T1000 (cell line): ENCODE data around the gene PIWIL1.

Experiments
- DNase-seq: peaks from one replicate; lab custom pipeline; 2025; ENCODE audit warnings: mixed read lengths; lab: John Stamatoyannopoulos, UW

Gene PIWIL1

DNA sequence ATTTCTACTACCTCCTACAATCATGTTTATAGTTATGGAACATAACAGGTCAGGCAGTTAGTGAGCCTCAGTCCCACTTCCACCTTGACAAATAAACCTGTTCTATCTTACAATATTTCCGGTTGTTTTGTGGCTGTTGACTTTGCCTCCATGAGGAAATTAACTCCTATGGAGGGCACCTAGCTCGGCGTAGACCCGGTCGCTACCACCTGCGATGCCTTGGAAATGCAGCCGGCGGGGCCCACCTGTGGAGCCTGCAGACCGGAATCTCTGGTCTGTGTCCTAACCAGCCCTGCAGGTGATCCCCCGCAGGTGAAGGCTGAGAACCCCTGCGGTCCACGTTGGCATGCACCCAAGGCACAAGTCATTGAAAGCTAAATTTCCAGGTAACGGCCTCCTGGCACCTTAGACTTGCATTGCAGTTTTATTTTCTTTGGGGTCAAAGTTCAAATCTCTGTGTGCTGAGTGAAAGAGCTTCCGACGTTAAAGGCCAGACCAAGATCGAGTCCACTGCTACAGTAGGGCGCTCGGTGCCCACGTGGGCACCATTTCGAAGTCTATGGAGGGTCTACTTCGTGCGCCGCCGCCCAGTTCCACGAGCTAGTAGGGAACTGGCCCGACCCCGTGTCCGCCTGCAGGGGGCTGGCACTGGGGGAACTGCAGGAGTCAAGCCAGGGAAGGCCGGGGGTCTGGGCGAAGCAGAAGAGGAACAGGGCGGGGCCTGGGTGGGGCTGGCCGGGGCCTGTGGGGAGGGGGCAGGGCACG is 782 bp upstream of the PIWIL1 start:
- no peak for DNase-seq

- DNase-seq = no peak
Measured at GRCh38 chr12:130338794-130339601, 1.3 kb downstream of the PIWIL1 start.

DNA sequence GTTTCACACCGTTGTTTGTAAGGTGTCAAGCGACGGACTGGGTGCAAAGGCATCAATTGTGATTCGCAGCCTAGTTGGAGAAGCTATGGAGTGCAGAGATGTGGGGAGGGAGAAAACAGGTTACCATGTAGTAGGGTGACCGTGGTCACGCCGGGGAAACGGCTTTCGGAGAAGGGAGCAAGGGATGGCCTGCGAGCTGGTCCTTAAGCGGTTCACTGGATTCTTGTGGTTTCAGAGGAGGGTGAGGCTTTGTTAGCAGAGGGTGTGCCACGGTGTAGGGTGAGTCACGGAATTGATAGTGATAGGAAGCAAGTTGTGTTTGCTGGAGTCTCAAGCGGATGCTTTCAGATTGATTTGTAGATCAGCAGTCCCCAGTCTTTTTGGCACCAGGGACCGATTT is 2.3 kb downstream of the PIWIL1 start:
- no peak for DNase-seq

GRCh38 chr12:130342442-130342841 is 4.8 kb downstream of the PIWIL1 start:
- DNase-seq = no peak

- no peak for DNase-seq
Measured at GRCh38 chr12:130342842-130343241, 5.2 kb downstream of the PIWIL1 start.

GRCh38 chr12:130344529-130344928 is 6.8 kb downstream of the PIWIL1 start:
- no peak for DNase-seq

DNA sequence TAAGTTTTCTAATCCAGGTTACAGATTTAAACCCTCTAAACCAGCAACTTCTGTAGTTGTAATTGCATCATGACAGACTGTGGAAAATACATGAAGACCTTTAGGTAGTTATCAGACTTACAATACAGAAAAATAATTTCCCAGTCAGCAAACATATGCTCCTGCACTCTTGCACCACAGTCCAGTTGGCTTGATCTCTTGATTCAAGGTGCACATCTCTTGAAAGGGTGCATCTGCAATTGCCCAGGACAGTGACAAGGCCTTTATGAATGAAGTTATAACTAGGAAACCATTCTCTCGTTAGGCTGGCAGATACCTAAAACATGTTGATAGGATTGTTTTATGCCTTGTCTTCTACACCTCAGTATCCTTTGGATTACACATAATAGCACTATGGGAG is 7.6 kb downstream of the PIWIL1 start:
- no peak for DNase-seq

- DNase-seq = no peak
Measured at GRCh38 chr12:130347588-130347987, 9.9 kb downstream of the PIWIL1 start.

DNA sequence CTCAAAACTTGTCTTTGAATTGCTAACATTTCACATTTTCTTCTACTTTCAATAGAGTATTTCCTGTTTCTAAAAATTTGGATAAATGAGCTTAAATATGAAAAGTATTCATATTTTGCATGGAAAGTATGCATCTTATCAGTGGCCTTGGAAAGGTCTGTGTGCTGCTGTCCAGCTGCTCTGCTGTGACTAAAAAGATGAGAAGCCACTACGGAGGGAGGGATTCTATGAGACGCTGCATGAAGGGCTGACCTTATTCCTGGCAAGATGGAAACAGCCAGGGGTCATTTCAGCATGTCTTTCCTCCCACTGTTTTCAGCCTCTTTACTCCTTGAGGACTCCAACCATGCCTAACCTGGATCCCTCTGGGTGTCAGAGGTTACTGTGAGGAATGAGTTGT is 13.0 kb downstream of the PIWIL1 start:
- DNase-seq = no peak

- no peak for DNase-seq
Measured at GRCh38 chr12:130351326-130351725, 13.6 kb downstream of the PIWIL1 start.

DNA sequence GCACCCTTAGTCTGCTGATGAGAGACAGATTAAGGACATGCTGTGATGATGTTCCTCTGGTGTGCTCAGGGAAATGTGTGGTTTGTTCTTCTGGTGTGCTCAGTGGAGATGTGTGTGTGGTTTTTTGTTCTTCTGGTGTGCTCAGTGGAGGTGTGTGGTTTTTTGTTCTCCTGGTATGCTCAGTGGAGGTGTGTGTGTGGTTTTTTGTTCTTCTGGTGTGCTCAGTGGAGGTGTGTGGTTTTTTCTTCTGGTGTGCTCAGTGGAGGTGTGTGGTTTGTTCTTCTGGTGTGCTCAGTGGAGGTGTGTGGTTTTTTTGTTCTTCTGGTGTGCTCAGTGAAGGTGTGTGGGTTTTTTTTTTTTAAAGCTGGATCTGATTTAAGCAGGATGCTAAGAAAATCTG is 15.4 kb downstream of the PIWIL1 start:
- DNase-seq = no peak

GRCh38 chr12:130354407-130354806 is 16.7 kb downstream of the PIWIL1 start:
- no peak for DNase-seq

GRCh38 chr12:130356222-130356621 is 18.5 kb downstream of the PIWIL1 start:
- no peak for DNase-seq

DNA sequence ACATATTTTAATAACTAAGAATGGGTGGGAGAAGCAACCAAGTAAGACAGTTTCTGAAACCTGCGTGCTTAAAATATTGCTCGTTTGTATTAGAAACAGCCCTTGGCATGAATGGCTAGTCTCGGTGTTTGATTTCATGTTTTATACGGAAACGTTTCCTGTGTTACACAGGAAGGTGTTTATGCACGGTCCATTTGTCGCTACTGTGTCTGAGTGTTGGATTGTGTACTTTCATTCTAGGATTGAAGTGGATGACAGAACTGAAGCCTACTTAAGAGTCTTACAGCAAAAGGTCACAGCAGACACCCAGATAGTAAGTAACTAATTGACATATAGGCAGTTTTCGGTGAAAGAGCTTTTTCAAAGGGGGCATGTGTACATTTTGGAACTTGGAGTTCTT is 19.6 kb downstream of the PIWIL1 start:
- no peak for DNase-seq

DNA sequence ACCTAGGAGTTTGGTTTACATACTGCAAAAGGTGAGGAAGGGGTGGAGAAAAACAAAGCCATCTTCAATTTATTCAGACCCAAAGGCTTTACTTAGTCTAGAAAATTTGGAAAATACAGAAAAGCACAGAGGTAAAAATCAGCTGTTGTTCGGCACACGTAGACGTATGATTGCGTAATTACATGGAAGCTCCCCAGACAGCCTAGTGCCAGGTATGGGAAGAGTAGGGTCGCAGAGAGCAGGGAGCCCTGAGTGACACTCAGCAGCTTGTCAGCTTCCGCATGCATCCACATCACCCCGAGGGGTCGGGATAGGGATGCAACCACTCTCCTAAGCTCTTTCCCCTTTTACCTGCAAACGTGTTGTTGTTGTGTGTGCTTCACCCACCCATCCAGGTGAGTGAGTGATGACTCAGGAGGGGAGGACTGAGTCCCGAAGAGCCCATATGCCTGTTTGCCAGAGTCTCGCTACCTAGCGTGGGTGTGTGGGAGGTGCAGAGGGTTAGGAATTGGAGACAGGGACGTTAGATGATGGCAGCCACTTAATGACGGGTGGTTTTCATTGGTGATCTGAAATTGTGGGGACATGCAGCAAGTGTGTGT is 20.1 kb downstream of the PIWIL1 start:
- DNase-seq = no peak

DNA sequence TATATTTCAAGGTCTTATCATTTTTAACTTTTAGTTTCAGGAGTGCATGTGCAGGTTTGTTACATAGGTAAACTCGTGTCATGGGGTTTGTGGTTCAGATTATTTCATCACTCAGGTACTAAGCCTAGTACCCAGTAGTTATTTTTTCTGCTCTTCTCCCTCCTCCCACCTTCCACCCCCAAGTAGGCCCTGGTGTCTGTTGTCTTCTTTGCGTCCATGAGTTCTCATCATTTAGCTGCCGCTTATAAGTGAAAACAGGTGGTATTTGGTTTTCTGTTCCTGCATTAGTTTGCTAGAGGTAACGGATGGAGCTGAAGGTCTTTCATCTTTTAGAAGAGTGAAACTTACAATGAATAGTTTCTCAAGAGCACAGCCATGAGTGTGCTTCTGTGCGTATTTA is 24.4 kb downstream of the PIWIL1 start:
- DNase-seq = no peak

DNA sequence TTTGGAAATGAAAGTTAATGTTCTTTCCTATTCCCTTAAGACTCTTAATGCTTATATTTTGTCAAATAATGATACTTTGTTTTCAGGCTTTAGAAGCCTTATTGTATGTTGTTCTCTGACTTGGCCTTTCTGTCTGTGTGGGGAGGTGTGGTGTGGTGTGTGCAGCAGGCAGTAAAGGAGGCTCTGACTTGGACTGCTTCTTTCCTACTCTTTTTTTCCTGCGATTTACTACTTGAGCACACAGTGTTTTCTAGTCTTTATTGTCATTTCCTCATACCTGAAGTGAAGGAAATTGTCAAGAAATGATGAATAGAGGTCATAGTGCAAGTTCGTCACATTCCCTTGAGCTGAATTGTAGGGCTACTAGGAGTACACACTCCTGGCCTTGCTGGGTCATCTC is 26.9 kb downstream of the PIWIL1 start:
- no peak for DNase-seq

DNA sequence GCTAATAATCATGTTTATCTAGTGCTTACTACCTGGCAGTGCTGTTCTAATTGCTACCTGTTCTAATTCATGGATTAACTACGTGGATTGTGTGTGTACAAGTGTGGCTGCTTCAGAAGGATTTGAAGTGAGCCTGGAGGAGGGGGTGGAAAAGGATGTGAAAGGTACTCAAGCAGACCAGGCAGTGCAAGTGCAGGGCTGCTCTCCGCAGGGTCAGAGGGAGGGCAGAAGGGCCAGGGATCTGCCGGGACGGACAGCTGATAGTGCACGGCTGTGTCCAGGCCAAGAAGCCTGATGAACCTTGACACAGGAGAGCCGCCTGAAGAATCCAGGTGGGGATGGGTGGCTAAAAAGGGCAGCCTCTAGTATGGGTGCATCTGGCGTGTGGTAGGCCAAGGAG is 28.5 kb downstream of the PIWIL1 start:
- no peak for DNase-seq

DNA sequence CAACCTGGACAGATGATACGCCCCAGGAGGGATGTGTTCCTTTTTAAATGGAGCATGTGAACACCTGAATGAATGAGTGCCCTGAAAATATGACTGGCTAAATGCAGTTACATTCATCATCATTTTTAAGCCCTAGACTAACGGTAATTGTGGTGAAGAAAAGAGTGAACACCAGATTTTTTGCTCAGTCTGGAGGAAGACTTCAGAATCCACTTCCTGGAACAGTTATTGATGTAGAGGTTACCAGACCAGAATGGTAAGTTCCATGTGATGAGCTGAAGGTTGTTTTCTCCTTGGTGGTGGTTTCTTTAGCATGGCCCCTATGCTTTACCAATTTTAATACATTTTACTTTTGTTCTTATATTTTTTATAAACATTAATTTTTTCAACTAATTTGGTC is 29.3 kb downstream of the PIWIL1 start:
- DNase-seq = no peak

DNA sequence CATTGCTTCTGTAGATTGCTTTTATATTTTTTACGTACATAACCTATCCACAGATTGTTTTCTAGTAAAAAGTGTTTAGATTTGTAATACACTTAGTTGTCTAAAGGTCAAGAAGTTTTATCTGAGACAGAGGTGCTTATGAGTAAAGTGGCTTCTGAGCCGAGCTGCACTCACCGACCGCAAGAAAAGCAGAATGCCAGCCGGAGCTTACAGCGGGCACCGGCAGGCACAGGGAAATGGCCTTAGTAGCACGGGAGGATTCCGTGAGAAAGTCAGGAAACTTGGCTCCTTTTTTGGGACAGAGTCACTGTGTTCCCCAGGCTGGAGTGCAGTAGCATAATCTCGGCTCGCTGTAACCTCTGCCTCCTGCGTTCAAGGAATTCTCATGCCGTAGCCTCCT is 29.8 kb downstream of the PIWIL1 start:
- no peak for DNase-seq

- DNase-seq = no peak
Measured at GRCh38 chr12:130369816-130370215, 32.1 kb downstream of the PIWIL1 start.

DNA sequence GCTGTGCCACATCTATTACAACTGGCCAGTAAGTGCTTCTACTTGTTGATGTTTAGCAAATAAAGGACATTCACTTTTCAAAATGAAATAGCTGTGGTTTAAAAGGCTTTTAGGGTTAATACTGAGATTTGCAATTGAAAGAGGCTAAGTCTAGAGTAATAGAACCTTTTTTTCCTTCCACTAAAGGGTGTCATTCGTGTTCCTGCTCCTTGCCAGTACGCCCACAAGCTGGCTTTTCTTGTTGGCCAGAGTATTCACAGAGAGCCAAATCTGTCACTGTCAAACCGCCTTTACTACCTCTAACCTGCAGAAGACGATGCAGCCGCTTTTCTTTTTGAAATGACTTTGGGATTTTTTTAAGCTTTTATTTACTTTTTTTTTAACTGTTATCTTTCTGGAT is 33.6 kb downstream of the PIWIL1 start:
- no peak for DNase-seq

- DNase-seq = no peak
Measured at GRCh38 chr12:130372936-130373335, 35.2 kb downstream of the PIWIL1 start.
